ENCODE data around the gene RIPPLY3.

DNA sequence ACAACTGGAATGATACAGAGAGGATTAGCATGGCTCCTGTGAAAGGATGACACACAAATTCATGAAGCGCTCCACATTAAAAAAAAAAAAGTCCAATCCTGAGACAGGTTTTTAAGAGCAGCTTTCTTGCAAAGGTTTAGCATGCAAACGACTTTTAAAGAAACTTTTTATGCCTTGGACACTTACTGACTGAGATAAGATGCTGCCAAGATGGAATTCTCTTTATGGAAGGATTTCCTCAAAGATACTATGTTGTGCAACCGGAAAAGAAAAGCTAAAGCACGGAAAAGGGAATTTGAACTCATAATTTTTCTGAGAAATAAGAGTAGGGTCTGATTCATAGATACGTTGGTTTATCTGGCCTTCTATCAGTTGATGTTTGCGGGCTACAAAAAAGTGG is 39.1 kb downstream of the RIPPLY3 start:
- TF ChIP-seq POLR2AphosphoS5 (IDR thresholded peaks at IDR 0.05) (no peak), POLR2A (IDR thresholded peaks at IDR 0.05) (no peak), EP300 (IDR thresholded peaks at IDR 0.05) (no peak)
- TF ChIP-seq, protein P1, sequence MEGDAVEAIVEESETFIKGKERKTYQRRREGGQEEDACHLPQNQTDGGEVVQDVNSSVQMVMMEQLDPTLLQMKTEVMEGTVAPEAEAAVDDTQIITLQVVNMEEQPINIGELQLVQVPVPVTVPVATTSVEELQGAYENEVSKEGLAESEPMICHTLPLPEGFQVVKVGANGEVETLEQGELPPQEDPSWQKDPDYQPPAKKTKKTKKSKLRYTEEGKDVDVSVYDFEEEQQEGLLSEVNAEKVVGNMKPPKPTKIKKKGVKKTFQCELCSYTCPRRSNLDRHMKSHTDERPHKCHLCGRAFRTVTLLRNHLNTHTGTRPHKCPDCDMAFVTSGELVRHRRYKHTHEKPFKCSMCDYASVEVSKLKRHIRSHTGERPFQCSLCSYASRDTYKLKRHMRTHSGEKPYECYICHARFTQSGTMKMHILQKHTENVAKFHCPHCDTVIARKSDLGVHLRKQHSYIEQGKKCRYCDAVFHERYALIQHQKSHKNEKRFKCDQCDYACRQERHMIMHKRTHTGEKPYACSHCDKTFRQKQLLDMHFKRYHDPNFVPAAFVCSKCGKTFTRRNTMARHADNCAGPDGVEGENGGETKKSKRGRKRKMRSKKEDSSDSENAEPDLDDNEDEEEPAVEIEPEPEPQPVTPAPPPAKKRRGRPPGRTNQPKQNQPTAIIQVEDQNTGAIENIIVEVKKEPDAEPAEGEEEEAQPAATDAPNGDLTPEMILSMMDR (IDR thresholded peaks at IDR 0.05), result no peak

All from stomach (tissue), 4 donors.